MM.1S (cell line): ENCODE measurements around the gene RNF26.

Experiments used
- DNase-seq: peaks from one replicate; pipeline ENCODE4 v3.0.0-alpha.2; 2015
- H2AFZ ChIP-seq: fragments of 300-600 bp; sonication (generic); 2 replicates; pipeline ENCODE4 v1.6.0; 2016; ENCODE audit warnings: antibody characterized with exemption, low read length
- H3F3A ChIP-seq: fragments of 300-600 bp; sonication (generic); 2 replicates; pipeline ENCODE4 v1.6.1; 2016; ENCODE audit warnings: mild to moderate bottlenecking, antibody characterized with exemption, low read length, moderate library complexity, mixed read lengths; ENCODE audit not compliant: insufficient read depth
- H3K27ac ChIP-seq: fragments of 300-600 bp; sonication (generic); 2 replicates; pipeline ENCODE4 v1.5.1; 2016; ENCODE audit warnings: mild to moderate bottlenecking, low read length
- H3K27me3 ChIP-seq: fragments of 300-600 bp; sonication (generic); replicated peaks from 2 replicates; pipeline ENCODE4 v1.6.0; 2016; ENCODE audit warnings: low read length; ENCODE audit not compliant: insufficient read depth
- H3K36me3 ChIP-seq: fragments of 300-600 bp; sonication (generic); replicated peaks from 2 replicates; pipeline ENCODE4 v1.6.1; 2016; ENCODE audit warnings: mild to moderate bottlenecking, low read length, mixed read lengths; ENCODE audit not compliant: insufficient read depth
- H3K4me1 ChIP-seq: fragments of 300-600 bp; sonication (generic); 2 replicates; pipeline ENCODE4 v1.6.1; 2016; ENCODE audit warnings: low read length, mixed read lengths
- H3K4me2 ChIP-seq: fragments of 300-600 bp; sonication (generic); 2 replicates; pipeline ENCODE4 v1.6.0; 2016; ENCODE audit warnings: low read depth, low read length
- H3K4me3 ChIP-seq: fragments of 300-600 bp; sonication (generic); 2 replicates; pipeline ENCODE4 v1.5.1; 2016; ENCODE audit warnings: low read length, mixed read lengths
- H3K79me2 ChIP-seq: fragments of 300-600 bp; sonication (generic); 2 replicates; pipeline ENCODE4 v1.6.1; 2016; ENCODE audit warnings: mixed run types, low read length, mixed read lengths
- H3K9ac ChIP-seq: fragments of 300-600 bp; sonication (generic); 2 replicates; pipeline ENCODE4 v1.6.1; 2016; ENCODE audit warnings: low read length, mixed read lengths
- H3K9me2 ChIP-seq: fragments of 300-600 bp; sonication (generic); replicated peaks from 2 replicates; pipeline ENCODE4 v1.6.1; 2016; ENCODE audit warnings: mild to moderate bottlenecking, low read length, mixed read lengths; ENCODE audit not compliant: insufficient read depth
- H3K9me3 ChIP-seq: fragments of 300-600 bp; sonication (generic); replicated peaks from 2 replicates; pipeline ENCODE4 v1.6.1; 2016; ENCODE audit warnings: mild to moderate bottlenecking, low read length, mixed read lengths; ENCODE audit not compliant: insufficient read depth
- H4K20me1 ChIP-seq: fragments of 300-600 bp; sonication (generic); 2 replicates; pipeline ENCODE4 v1.6.1; 2016; ENCODE audit warnings: mild to moderate bottlenecking, low read length, moderate library complexity, mixed read lengths; ENCODE audit not compliant: insufficient read depth
- EZH2 ChIP-seq: fragments of 300-600 bp; sonication (generic); optimal IDR thresholded peaks from 2 replicates; pipeline ENCODE3; 2017; ENCODE audit warnings: low read depth, mild to moderate bottlenecking, antibody characterized with exemption, low read length, mixed read lengths
- EZH2phosphoT487 ChIP-seq: fragments of 300-600 bp; sonication (generic); IDR thresholded peaks from 2 replicates; pipeline ENCODE4 v1.6.1; 2018; ENCODE audit warnings: antibody characterized with exemption, low read length
- TF ChIP-seq, protein P1 (sequence below): fragments of 300-600 bp; sonication (generic); IDR thresholded peaks from 2 replicates; pipeline ENCODE4 v1.5.1; 2016; ENCODE audit warnings: antibody characterized with exemption, low read length, mixed read lengths

RNF26 gene

DNA sequence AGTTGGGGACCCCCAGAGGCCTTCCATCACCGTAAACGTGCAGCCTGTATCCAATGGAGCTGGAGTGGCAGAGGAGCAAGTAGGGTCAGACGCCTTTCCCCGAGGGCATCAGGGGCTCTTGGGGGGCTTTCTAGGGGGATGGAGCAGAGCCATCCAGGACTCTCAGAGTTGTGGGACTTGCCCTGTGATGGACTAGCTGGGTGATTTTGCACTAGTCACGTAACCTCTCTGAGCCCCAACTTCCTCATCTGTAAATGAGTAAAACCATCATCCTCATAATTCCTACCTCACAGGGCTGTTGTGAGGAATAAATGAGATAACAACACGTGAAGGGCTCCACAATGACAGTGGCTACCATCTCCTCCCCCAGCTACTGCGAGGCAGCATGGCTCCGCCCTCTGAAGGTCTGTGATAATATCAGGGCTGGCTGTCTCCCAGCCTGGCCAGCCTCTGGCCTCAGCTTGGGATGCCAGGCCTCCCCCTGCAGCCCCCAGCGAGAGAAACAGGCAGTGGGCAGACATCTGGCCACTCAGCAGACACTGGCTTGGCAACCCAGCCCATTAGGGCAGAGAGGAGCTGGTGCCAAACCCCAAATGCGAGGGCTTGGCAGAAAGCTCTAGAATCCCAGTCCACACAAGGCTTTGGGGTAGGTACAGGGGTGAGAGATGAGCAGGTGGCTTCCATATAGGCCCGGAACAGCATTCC is 40.5 kb downstream of the RNF26 start:
- Histone ChIP-seq H3K4me2 (no peak overlapping the region), H3K27me3 (0 out of 2 replicates have a peak, but pooled peaks cover 5% of the 10 kb centered on the region), H3K79me2 (no peaks in the 10 kb centered on the region), H3K9ac (no peak overlapping the region), H3K27ac (no peak overlapping the region), H3F3A (no peaks in the 10 kb centered on the region), H3K4me3 (no peak overlapping the region), H3K9me2 (no peaks in the 10 kb centered on the region), H3K4me1 (peaks cover 28% of the 10 kb centered on the region), H3K9me3 (no peaks in the 10 kb centered on the region), H3K36me3 (no peaks in the 10 kb centered on the region), H2AFZ (no peak overlapping the region), H4K20me1 (no peaks in the 10 kb centered on the region)
- no peak for DNase-seq
- no peak for TF ChIP-seq EZH2phosphoT487
- TF ChIP-seq, protein P1, sequence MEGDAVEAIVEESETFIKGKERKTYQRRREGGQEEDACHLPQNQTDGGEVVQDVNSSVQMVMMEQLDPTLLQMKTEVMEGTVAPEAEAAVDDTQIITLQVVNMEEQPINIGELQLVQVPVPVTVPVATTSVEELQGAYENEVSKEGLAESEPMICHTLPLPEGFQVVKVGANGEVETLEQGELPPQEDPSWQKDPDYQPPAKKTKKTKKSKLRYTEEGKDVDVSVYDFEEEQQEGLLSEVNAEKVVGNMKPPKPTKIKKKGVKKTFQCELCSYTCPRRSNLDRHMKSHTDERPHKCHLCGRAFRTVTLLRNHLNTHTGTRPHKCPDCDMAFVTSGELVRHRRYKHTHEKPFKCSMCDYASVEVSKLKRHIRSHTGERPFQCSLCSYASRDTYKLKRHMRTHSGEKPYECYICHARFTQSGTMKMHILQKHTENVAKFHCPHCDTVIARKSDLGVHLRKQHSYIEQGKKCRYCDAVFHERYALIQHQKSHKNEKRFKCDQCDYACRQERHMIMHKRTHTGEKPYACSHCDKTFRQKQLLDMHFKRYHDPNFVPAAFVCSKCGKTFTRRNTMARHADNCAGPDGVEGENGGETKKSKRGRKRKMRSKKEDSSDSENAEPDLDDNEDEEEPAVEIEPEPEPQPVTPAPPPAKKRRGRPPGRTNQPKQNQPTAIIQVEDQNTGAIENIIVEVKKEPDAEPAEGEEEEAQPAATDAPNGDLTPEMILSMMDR = no peak
- TF ChIP-seq EZH2 = no peak

DNA sequence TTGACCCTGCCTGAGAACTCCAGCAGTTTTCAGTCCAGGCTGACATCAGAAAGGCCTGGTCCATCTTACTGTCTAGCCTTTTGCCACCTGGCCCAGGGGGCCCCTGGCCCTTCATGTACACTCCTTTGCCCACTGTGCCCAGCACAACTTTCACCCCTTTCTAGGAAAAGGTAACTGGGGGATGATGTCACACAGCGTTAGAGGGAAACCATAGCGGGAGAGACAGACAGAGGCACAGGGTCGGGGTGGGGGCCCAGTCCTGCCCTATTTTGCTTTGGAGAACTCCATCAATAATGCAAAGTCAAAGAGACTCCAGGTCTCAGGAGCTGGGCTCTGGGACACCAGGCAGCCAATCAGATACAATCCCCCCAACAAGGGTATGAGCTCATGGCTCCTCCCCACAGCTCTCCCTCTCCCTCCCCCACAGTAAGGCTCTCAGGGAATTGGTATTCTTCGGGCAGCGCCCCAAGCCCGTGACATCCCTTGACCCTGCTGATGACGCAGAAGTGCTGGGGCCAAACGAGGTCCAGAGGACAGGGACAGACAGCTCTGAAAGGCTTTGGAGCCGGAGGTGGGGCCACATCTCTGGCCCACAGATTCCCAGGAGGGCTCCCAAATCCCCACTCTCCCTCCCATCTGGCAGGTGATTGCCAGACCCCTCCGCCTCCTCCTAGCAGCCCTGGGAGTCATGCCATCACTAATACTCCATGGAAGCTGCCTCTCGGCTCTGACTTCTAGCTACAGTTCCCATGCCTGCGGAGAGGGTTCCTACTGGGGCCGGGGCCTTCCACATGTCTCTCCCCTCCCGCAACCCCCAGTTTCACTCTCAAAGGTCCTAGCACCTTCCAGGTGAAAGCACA is 41.2 kb downstream of the RNF26 start:
- Histone ChIP-seq H3K27ac (no peak overlapping the region), H3K4me1 (peaks cover 24% of the 10 kb centered on the region), H3K9me3 (no peaks in the 10 kb centered on the region), H3K36me3 (no peaks in the 10 kb centered on the region), H3K9me2 (no peaks in the 10 kb centered on the region), H3K79me2 (no peaks in the 10 kb centered on the region), H3K27me3 (peaks cover 10% of the 10 kb centered on the region; the same call in 1 of the 2 replicates), H2AFZ (no peak overlapping the region), H3F3A (no peaks in the 10 kb centered on the region), H4K20me1 (no peaks in the 10 kb centered on the region), H3K4me3 (no peak overlapping the region), H3K9ac (no peak overlapping the region), H3K4me2 (no peak overlapping the region)
- TF ChIP-seq, protein P1 = no peak
- TF ChIP-seq EZH2phosphoT487 = no peak
- TF ChIP-seq EZH2 = no peak
- DNase-seq = no peak

DNA sequence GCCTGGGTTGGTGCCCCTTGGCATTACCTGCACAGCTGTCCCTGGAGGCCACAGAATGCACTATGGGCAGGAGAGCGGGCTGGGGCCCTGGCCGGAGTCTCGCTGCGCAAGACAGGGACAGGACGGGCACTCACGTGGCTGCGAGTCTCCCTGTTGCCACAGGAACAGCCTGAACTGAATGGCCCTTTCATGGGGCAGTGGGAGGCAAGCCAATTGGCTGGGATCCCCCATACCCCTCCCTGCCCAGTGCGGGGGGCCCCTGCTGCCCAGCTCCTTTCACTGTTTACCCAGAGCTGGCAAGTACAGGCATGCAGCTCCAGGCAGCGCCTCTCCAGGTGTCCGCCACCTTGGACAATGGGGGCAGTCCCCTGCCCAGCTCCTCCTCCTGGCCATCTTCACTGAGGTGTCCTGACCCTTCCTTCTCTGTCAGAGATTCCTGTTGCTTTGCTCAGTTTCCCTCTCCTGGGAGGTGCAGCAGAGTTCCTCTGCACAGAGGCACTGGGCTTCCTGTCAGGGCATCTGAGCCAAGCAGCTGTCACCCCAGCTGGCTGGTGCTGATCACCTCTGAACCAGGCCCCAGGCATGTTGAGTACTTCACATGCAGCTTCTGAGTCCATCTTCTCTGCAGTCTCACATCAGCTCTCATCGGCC is 42.0 kb downstream of the RNF26 start:
- DNase-seq = no peak
- Histone ChIP-seq H2AFZ (no peak overlapping the region), H3K27ac (no peak overlapping the region), H3K79me2 (no peaks in the 10 kb centered on the region), H3K4me1 (peaks cover 25% of the 10 kb centered on the region), H3K9ac (no peak overlapping the region), H3K4me2 (no peak overlapping the region), H3K36me3 (no peaks in the 10 kb centered on the region), H3K4me3 (no peak overlapping the region), H4K20me1 (no peaks in the 10 kb centered on the region), H3F3A (no peaks in the 10 kb centered on the region), H3K9me3 (no peaks in the 10 kb centered on the region), H3K9me2 (no peaks in the 10 kb centered on the region), H3K27me3 (peaks cover 13% of the 10 kb centered on the region; the same call in 1 of the 2 replicates)
- TF ChIP-seq EZH2phosphoT487 = no peak
- TF ChIP-seq, protein P1 = no peak
- TF ChIP-seq EZH2 = no peak
